Islet precursor cell (in vitro differentiated cells): ENCODE results near the gene MAST4.

Experiments used
- DNase-seq: peaks from one replicate; pipeline ENCODE4 v3.0.0-alpha.2; 2018

MAST4 gene

DNA sequence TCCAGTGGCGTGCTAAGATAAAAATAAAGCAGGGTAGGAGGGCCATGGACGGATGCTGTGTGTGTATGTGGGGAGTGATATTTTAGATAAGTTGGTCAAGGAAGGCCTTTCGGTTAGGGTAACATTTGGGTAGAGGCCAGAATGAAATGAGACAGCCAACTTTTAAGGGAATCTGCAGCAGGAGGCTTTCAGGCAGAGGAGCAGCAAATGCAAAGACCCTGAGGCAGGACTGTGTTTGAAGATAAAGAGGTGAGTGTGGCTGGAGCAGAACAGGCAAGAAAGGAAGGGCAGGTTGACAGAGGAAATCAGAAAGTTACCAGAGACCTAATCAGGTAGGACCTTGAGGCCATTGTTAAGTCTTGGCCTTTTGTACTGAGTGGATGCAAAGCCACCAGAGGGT is 106.2 kb downstream of the MAST4 start:
- no peak for DNase-seq

DNA sequence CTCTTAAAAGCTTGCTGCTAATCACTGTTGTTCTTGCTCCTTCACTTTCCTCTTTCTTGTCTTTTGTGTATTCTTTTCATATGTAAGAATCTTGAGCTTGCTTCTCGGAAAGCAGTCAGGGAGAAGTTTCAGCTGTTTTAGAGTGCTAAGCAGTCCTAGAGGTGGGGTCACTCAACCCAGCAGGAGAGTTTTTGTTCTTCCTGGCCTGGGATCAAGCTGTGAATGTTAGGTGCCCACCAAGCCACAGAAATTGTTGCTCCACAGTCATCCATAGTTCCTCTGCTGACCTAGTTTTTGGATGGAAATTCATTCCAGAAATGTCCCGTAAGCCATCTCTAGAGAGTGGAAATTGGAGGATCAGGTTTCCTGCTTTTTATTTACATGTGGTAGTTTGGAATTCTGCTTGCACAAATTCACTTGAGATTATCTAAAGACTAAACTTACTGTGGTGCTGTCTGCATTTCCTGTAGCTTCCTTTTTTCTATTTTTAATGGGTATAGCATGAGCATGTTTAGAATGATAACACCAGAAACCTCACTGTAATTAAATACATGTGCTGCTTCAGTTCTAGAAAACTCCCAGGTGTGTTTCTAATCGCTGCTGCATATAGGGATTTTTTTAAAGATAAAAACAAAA is 108.7 kb downstream of the MAST4 start:
- DNase-seq, result no peak

DNA sequence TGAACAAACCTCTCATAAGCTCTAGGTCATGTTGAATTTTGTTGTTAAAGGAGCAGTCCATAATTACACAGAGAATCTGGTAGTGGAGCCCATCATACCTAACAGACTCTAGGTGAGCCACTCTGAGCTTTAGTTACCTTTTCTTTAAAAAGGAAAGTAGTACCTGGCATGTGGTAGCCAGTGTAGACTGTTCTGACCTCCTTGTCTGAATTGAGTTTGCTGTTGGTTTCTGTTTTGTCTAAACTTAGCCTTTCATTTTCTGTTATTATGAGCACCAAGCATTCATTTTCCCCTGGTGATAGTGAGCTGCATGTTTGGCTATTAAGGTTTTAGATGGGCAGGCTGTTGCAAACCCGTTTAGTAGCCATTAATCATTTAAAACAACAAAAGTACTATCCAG is 112.2 kb downstream of the MAST4 start:
- DNase-seq, result no peak

DNA sequence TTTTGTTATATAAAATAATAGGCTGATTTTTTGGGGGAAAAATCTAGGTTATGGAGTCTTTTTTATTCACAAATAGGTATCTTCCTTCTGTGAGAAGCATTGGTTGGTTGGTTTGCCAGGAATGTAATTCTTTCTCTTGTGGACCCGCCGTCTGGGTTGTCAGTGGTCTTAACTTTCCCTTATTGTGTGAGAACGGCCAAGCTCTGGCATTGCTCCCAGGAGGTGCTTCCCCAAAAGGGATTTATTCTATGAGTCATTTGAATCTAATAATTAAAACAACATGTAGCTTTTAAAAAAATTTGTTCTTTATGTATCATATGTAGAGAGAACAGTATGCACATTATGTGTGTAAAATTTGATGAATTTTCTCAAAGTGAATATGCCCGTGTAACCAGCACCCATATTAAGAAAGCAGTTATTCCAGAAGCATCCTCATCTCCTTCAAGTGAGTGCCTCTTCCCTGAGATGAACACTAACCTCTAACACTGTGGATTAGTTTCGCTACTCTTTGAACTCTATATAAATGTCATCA is 114.4 kb downstream of the MAST4 start:
- DNase-seq, result no peak

- DNase-seq, result peak; percentile 77
These were observed 117.8 kb downstream of the MAST4 start for GRCh38 chr5:66713998-66714397.

- peak; percentile 72 for DNase-seq
These were observed 121.5 kb downstream of the MAST4 start for GRCh38 chr5:66717455-66718373.

DNA sequence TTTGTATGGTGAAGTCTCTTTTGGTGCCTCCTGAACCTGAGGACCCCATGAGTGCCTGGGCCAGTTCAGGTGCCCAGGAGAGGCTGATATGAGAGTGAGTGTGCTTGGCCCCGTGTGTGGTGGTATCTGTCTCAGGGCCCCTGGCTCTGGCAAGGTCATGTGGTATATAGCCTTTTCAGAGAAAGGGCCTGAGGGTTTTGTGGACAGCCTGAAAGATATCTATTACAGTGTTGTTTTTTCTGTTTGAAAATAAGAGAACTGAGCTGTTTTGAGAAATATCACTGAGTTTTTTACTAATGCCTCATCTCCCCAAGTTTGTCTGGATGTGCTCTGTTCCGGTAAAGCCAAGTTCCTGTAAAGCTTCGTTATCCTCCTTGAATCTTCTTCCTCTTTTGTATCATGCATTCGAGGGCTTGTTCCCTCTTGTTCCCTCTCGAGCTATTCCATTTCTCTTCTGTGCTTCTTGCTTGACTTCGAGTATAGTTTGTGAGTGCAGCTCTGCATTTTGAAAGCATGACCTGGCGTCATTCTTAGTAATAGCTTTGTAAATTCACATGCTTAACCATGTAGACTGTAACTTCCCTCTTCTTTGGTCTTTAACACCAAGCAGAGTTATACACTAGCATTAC is 122.3 kb downstream of the MAST4 start:
- DNase-seq, result no peak

DNA sequence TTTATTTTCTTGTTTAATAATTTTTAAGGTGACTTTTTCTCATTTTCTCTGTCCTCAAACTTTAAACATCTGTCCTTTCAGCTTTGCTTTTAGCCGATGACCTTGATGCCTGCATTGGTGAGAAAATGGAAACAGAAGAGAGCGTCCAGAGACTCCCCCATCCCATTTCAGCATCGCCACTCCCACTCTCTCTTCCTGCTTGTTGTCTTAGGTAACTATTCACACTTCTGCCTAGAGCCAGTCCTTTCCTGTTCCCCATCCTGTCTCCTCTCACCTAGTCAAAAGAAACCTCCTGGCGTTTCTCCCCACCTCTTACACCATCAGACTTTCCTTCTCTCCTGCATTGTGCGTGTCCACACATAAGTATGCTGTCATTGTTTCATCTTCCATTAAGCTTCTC is 124.6 kb downstream of the MAST4 start:
- DNase-seq, result no peak

GRCh38 chr5:66722686-66723085 is 126.5 kb downstream of the MAST4 start:
- no peak for DNase-seq

GRCh38 chr5:66724349-66725139 is 128.4 kb downstream of the MAST4 start:
- no peak for DNase-seq

- DNase-seq, result no peak
These were observed 131.4 kb downstream of the MAST4 start for GRCh38 chr5:66727630-66728029.

GRCh38 chr5:66728049-66728448 is 131.9 kb downstream of the MAST4 start:
- DNase-seq, result no peak

DNA sequence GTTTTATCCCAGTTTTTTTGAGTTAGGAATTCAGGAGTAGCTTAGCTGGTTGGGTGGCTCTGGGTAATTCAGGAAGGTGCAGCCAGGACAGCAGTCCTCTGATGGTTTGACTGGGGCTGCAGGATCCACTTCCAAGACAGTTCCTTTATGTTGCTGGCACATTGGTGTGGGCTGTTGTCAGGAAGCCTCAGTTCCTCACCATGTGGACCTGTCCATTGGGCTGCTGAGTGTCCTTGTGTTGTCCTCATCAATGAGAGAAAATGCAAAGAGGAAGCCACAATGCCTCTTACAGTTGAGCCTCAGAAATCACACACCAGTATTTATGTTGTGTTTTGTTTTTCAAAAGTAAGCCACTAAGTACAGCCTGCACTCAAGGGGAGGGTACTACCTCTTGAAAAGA is 140.9 kb downstream of the MAST4 start:
- DNase-seq, result no peak

DNA sequence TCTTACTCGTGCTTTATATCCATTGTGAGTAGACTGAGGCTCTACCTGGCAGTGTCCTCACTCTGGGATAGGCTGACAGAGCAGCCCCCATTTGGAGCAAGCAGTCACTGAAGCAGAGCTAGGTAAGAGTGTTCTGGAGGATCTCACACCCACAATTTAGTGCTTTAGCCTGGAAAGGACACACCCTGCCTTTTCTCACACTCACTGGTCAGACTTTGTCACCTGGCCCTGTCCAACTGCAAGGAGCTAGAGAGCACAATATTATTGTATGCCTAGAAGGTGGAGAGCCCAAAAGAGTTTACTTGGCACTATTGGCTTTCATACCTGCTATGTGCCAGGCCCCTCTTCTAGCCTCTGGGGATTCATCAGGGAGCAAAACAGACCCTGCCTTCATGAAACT is 141.9 kb downstream of the MAST4 start:
- DNase-seq, result no peak

DNA sequence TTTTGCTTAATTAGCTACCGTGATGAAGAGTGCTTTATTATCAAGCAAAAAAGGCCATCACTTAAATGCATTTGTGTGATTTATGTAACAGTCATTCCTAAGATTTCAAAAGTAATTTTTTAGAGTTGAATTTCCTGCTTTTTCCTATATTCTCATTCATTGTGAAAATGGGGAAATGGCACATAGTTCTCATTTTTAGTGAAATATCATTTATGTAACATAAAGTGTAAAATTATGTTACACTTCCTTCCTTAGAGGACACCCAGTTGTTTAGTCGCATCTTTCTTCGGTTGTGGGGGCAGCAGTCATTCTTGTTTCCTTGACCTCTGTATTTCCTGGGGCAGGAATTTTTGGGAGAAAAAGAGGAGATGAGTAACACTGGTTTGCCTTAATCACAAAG is 142.8 kb downstream of the MAST4 start:
- no peak for DNase-seq

GRCh38 chr5:66739951-66740350 is 143.8 kb downstream of the MAST4 start:
- DNase-seq, result no peak

GRCh38 chr5:66741394-66741793 is 145.2 kb downstream of the MAST4 start:
- DNase-seq, result no peak

GRCh38 chr5:66742083-66742895 is 146.1 kb downstream of the MAST4 start:
- no peak for DNase-seq

- DNase-seq, result no peak
These were observed 146.7 kb downstream of the MAST4 start for GRCh38 chr5:66742896-66743247.

GRCh38 chr5:66743344-66743743 is 147.2 kb downstream of the MAST4 start:
- no peak for DNase-seq

DNA sequence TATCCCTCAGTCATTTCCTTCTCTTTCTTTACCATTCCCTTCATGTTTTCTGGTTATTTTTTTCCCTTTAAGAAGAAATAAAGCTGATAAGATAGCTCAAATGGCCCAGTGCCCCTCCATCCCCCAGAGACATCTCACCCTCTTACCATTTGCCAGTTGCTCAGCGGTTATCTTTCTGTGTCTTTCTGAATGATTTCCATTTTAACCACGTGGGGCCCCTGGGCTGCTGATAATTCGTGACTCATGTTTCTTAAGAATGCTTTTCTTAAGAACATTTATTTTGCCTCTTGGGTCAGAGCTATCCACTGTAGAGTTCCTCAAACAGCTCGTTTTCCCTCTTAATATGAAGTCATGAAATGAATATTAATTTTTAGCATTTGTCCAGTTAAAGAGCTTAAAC is 147.8 kb downstream of the MAST4 start:
- DNase-seq, result no peak

DNA sequence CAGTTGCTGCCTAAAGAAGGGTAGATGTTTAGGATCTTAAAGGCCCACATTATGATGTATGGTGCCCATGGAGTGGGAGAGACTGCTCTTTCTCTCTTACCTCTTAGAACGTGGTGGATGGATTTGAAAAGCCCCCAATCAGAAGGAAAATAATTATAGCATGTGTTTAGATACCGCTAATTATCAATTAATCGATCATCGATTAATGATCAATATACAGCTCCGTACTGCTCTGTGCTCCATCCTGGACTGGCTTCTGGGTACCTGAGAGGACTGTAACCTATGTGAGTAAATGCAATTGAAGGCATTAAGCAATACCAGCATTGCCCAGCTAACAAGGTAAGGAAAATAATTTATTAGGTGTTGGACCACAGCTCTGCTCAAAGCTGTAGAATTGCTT is 149.1 kb downstream of the MAST4 start:
- no peak for DNase-seq
